ENCODE measurements around the gene EPHB6.
A peak's percentile ranks its signal among the peaks of the same experiment; 100 is the strongest.

EPHB6 gene

DNA sequence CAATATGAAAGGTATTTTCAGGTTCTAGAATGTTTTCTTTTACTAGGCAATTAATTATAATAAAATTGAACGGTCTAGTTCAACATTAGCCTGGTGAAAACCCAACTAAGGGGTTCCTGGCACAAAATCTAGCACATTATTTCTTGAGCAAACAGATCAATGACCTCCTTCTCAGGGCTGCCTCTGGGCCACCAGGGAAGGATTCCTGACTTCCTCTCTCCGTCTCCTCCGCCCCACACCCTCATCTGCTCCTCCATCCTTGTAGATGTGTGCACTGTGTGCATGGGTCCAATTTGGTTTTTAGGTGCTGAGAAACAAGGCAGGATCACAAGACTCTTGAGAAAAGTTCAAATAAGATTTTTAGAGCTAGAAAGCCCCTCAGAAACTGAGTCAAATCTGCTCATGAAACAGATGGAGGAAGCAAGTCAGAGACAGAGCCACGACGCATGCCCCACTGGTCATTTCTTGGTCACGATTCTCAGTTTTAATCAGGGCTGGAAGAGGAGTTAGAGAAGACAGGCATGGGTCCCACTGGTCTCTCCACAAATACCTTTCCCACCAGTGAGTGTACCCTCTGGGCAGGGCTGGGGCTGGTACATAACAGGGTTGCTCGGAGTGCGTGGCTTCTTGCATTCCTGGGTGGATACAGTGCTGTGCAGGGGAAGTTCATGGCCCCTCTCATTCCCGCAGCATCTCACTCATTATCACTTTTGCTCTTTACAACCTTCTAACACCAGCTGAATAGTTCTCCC lies 26.9 kb downstream of the EPHB6 start:
- DNase-seq = no peak

DNA sequence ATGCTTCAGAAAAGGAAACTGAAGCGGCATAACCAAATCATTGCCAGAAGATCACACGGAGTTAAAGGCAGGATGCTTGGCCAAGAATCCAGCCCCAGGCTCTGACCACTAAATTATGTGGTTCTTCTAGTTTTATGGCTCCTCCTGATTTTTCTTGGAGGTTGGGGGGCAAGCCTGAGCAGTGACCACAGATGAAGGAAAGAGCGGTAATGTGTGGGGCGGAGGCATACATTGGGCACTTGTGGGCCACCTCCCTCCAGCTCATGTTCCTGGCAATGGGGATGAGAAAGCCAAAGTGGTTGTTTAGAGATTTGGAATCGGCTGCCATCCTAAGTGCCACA lies 27.4 kb downstream of the EPHB6 start:
- no peak for DNase-seq

DNA sequence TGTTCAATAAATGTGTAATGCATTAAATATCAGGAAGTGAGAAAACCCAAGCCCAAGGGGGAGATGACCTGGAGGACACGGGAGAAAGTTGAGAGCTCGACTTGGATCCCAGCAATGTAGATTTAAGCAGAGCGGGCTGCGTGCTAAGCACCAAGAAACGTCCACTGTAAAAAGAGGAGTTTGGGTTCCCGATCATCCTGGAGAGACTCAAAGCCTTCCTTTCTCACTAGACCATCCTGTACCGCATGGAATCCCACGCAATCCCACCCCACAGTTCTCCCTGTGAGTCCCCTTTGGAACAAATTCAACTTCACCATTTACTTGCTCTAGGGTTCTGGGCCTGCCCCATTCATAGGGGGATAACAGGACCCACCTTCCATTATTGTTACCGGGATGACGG lies 28.3 kb downstream of the EPHB6 start:
- no peak for DNase-seq

DNA sequence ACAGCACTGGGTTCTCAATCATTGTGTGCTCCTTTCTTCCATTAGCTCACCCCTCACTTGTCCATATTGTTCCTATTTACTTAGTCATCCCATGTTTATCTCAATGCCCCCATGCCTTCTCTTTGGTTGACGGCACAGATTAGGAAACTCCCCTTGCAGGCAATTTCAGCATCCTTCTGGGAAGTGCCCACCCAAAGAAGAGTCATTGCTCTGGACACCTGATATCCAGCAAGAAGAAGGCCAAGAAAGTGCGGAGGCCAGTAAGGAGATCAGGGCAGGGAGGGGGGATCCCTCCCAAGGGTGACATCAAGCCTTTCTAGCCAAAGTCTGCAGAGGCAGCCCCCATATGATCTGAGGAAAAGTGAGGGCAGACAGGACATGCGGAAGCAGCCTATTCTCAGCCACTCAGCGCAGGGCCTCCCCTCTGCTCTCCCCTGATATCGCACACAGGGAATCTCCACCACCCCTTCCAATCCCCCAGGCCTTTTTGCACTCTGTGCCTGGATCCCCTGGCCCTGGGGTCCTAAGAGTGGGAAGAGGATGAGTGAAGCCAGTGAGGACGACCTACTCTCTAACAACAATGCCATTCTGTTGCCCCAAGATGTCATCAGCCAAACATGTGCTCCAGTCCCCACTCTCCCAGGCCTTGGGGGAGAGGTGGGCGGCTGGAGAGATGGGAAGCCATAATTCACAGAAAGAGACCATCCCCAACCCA lies 28.9 kb downstream of the EPHB6 start:
- no peak for DNase-seq

DNA sequence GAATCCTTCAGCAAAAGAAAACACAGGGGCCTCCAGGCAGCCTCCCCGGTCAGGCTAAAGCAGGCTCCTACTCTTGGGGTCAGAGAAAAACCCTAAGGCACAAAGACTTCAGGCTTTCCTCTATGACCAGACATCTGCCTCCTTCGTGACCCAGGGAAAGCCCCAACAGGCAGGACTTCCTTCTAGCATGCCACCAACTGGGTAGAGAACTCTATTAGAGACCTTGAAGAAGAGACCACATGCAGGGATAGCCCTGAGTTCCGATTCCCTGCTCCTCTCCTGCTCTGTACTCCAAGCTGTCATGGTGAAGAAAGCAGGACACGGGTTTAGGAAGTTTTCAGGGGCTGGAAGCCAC lies 29.4 kb downstream of the EPHB6 start:
- DNase-seq = no peak

DNA sequence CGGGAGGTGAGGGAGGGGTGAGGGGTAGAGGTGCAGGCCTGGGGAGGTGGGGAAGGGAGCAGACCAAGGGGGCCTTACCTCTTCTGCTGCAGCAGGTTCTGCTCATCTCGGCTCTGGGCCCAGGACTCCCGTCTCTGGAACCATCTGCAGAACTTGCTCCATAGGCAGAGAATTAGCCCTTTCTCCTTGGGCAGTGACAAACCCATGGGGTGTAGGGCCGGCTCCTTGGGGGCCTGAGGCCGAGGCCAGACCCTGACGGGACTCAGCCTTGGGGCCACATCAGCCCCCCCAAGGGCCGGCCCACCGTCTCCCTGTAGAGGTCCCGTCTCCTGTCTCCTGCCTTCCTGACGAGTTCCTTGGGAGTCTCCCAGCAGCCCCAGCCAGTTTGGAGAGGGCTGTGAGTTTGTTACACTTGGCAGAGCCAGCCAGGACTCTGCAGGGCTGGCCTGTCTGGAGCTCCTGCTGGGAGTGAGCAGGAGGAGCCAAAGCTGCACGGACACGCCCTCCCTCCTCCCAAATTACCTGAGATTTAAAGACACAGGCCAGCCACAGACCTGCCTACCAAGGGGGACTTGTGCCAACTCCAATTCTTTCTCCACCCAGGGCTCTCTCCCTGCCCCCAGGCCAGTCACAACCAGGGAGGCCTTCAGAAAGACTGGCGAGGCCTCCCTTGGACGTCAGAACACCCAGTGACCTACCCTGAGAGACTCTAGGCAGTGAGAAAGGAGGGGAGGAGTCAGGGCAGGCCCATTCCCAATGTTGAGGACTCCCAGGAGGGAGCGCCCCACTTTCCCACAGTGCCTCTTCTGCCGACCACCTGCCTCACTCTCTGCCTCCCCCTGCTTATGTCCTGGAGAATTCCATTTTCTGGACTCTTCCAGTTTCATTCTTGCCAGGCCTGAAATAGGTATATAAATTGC lies 30.7 kb downstream of the EPHB6 start, which contains the start of gene TRPV6:
TSS of gene TRPV6 (minus strand) at position 435 of the 920 bp plus-strand sequence.
- DNase-seq = peak in 1 of 3 experiments; percentile 11

DNA sequence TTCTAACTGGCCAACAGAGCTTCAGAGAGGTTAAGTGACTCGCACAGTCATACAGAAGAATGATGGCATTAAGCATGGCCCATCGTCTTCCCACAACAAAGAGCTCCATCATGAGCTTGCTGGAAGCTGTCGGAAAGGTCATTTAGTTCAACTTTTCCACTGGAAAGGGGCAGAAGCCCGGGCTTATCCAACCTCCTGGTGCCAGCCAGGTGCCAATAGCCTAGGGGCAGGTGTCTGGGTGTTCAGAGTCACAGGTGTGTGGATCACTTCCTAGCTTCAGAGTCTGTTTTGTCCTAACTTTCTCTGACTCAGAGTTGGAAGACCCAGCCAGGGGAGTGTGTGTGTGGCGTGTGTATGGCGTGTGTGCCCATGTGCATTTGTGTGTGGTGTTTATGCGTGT lies 32.0 kb downstream of the EPHB6 start:
- no peak for DNase-seq

DNA sequence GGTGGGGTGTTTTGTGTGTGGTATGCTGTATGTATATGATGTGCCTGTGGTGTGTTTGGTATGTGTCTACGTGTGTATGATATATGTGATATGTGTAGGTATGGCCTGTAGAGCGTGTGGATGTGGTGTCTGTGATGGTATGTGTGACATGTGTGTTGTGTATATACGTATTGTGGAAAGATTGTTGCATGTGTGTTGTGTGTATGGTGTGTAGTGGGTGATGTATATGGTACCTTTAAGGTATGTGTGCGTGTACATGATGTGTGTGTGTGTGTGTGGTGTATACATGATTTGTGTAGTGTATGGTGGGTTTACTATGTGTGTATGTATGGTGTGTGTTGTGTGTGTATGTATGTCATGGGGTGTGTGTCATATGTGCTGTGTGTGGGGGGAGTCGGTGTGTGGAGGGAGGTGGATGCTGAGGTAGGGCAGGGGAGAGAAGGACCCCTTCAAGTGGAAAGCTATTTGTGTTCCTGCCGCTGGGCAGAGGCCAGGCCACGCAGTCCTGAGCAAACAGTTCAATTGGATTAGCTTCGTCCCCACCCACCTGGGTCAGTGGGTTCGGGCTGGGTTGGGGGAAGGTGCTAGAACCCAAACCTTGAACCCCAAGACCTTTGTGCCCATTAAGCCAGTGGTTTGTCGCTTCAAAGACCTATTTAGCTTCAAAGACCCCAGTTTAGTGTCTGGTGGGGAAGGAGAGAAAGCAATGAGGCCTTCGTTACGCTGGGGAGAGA lies 32.6 kb downstream of the EPHB6 start:
- DNase-seq = no peak

DNA sequence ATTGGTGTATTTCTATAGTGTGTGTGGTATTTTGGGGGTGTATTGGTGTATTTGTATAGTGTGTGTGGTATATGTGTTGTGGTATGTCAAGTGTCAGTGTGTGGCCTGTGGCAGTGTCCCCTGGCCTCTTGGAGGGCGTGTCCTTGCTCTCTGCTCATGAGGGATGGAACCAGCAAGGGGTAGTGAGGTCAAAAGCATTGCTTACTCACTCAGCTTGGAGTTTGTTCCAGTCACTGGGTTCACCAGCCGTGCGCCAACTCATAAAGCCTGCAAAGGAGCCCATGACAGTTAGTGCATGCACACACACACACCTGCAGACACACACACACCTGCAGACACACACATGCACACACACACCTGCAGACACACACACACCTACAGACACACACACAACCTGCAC lies 34.9 kb downstream of the EPHB6 start:
- no peak for DNase-seq

DNA sequence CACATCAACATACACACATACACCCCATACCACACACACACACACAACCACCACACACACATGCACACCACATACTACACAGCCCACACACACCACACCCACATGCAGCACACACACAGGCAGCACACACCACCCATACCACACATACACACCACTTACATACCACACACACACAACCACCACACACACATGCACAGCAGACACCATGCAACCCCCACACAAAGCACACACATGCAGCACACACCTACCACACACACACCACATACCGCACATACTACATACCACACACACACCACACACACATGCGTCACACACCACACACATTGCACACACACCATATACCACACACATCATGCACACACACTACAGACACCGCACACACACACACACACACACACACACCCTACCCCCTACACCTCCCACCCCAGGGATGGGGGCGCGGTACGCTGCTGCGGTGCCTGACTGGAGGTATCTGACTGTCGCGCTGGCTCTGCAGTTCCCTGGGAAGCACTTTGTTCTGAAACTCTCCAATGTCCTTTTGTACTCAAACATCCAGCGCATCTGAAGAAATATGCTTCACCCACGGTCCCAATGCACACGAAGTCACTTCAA lies 36.1 kb downstream of the EPHB6 start:
- DNase-seq = no peak

DNA sequence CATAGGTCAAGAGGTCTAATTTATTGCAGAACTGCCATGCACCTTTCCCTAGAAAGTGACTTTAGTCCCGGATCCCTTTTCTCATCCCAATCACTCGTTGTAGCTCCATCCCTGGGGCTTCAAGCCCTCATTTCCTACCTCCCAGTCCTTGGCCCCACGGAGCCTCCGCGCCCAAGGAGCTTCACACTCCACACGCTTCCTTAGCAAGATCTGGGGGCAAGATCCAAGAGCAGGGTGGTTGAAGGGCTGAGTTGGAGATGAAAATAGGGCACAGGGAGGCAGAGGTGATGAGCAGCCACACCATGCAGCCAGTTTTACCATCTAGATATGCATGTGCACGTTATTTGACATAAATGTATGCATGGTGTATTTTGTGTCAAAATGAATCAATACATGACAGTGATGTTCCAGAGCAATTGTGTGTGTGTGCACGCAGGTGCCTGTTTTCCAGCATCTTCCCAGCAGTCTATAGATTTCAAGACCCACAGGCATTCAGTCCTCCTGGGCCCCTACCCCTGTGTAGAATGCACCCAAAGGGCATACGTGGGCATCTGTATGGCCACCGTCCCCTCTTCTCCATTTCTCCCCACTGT lies 36.7 kb downstream of the EPHB6 start:
- no peak for DNase-seq

DNA sequence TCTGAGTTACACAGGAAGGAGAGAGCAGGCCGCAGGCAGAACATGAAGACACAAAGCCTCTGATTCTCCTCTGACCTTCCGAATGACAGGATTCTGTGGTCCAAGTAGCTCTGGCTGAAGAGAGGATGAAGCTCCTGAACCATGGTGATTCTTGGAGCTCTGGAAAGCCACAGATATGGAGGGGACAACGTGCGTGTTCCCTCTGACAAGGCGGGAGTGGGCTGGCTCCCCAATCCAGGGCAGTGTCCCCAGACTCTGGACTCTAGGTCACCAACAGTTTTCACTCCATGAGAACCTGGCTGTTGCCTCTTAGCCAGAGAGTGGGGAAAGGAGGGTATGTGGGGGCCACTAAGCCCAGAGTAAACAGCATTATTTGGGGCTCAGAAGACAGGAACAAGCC lies 38.1 kb downstream of the EPHB6 start:
- DNase-seq = no peak

DNA sequence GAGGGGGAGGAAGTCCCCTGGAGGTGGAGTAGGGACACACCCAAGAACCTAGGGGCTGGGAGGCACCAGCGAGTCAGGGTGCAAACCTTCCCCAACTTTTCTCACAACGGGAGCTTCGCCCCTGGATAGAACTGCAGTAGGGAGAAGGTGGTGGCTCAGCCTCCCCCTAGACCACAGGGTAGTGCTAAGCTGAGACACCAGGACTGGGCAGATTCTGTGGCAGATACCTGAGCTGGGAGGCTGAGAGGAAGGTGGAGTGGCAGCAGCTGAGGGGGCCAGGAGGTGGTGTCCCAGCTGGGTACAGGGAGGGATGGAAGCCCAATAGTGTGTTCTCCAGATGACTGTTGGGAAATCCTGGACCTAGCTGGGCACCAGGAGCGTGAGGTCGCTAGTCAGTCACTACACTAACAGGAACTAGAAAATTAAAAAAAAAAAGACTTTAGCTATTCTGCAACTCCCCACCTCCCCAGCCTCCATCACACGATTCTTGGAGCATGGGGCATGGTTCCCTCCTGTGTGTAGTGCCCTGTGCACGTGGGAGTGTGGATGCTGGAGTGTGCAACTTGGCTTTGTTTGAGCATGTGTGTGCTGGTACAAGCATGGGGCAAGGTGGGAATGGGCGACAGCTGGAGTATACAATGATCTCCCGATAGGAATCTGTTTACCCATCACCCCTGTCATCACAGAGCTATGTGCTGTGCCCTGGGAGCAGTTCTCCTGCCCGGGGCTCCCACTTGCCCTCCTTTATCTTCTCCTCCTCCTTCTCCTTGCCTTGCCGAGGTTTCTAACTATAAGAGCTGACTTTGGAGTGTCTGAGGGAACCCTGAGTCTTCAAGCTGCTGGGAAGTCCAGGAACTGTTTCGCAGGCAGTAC lies 39.5 kb downstream of the EPHB6 start:
- DNase-seq = no peak

DNA sequence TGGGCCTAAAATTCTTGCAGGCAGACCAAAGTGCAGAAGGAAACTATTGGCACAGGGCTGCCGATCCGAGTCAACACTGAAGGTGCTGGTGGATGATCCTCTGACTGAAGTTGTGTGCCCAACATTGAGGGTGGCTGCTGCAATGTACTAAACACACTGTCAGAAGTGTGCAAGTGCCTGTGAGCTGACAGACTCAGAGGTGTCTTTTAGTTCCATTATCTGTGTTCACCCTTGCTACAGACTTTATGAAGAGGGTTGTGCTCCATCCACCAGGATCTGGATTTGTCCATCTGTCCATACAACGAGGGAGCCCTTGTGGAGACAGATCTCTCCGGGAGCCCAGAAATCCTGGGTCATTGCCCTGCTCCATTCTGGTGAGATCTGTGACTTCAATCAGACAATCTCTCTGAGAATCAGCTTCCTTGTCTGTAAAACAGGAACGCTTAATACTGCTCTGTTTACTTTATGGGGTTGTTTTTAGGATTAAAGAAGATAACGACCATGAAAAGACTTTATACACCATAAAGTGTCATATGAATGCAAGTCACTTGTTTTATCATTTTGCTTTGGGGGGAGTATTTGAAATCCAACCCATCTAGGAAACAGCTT lies 40.2 kb downstream of the EPHB6 start:
- no peak for DNase-seq

DNA sequence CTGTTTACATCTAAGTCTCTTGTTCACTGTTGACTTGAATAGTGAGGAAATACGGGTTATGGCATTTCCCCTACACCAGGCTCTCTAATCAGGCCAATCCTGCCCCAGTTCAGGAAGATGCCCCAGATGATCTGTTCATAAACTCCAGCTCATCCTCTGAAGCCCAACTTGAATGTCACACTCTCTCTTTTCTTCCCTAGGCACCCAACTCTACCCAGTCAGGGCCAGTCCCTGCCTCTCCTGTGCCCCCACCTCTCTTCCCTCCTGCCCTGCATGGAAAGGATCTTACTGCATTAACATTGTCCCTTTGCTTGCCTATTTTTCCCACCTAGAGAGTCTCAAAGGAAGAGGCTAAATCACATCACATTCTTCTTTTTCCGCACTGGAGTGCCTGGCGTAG lies 41.3 kb downstream of the EPHB6 start:
- DNase-seq = no peak

DNA sequence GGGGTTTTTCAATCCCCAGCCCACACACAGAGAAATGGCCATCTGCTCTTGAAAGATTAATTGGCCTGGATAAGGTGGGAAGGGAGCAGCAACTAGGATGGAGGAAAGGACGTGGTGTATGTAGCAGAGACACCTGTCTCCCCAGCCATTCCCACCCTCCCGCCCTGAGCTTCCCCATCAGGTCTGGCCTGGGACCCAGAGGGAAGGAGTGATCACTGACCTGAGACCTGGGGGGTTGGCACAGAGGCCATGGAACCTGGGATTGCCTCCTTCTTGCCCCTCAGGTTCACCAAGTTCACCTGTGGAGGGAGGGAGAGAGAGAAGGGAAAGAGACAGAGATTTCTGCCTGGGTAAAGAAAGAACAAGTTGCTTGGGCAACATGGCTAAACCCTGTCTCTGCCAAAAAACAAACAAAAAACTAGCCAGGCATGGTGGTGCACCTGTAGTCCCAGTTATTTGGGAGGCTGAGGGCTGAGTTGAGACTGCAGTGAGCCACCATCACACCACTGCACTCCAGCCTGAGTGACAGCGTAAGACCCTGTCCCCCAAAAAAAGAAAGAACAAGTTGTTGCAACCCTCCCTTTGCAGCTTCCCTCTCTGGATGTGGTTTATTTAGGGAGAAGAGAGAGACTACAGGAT lies 42.0 kb downstream of the EPHB6 start:
- DNase-seq = no peak

DNA sequence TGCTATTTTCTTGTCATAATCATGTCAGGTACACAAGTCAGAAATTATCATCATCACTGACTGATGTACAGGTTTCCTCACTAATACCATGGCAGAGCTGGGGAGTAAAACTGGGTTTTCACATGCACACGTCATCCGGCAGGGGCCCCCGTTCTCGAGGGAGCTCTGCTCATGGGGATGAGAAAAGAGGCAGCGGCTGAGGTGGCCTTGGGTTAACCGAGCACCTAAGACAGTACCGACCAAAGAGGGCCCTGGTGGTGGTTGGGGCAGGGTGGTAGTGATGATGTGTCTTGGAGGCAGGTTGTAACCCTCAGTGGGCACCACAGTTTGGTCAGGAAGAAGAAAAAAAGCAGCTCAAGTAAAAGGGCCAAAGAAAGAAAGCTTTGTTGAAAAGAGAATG lies 42.8 kb downstream of the EPHB6 start:
- DNase-seq = no peak

DNA sequence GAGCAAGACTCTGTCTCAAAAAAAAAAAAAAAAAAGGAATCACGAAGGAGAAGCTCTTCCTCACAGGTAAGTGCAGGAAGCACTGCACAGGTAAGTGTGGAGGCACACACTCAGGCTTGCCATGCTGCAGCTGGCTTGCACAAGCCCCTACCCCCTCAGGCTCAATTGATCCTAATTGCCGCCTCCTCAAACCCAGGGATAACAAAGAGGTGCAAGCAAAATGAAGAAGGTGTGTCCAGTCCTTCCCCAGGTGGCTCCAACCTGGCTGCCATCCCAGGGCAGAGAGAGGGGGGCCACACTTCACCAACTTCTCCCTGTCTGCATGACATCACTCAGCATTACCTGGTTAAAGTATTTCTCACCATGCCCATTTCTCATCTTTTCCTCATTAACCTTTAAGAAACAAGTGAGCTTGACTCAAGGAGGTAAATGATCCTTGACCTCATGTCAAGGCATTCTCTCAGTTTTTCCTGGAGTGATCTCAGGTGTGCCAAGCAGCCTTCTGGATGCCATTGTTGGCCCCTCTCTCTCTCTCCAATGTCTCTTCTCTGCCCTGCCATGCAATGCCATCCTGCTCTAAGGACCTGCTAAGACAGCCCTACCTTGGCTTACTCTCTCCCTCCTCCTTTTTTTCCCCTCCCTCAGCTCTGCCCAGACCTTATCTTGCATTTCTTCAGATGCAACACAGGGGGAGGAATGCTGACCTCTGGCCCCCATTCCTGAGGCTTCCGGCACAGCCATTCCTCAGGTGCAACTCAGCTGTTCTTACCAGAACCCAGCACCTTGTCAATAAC lies 43.7 kb downstream of the EPHB6 start:
- peak in 2 of 3 experiments; percentile 27 to 60 for DNase-seq

DNA sequence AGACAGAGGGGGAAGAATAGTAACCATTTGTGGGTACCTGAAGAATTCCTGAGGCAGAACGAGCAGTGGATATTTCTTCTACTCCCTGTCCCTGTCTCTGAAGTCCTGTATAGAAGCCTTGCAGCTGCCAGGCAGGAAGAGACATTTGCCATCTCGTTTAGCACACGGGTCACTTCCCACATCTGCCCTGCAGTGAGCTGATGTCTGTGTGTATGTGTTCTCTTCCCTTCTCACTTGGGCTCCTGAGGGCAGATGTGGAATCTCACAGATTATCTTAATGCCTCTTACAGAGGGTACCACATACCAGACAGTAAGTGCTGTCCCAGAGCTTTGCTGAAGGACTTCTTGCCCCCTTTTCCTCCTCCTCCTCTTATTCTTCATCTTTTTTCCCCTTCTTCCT lies 44.8 kb downstream of the EPHB6 start:
- DNase-seq = no peak
